Cardiac muscle cell (in vitro differentiated cells and primary cell): ENCODE data around the gene NOXO1. TPM values are rescaled to one million over a fixed set of nuclear protein-coding genes. Genes with fewer than 3 reads are reported as not detected.

Source experiments
- DNase-seq, 2 donors: peaks; one replicate each; pipeline versions ENCODE4 v3.0.0 to v3.0.0-alpha.2; 2010 to 2017; ENCODE audit warnings: low read depth in 1 of 2, low spot score in 1 of 2
- H3K27ac ChIP-seq: fragments of 200-600 bp; sonication (generic); 2 replicates; pipeline ENCODE4 v1.5.1; 2016
- H3K27me3 ChIP-seq: fragments of 200-600 bp; sonication (generic); 2 replicates; pipeline ENCODE4 v1.6.0; 2016; ENCODE audit warnings: control low read depth
- H3K36me3 ChIP-seq: fragments of 200-600 bp; sonication (generic); 2 replicates; pipeline ENCODE4 v1.5.1; 2016; ENCODE audit warnings: control low read depth
- H3K4me1 ChIP-seq: fragments of 200-600 bp; sonication (generic); 2 replicates; pipeline ENCODE4 v1.8.1; 2017; ENCODE audit warnings: low read depth, mild to moderate bottlenecking, mixed run types
- H3K4me3 ChIP-seq: fragments of 200-600 bp; sonication (generic); 2 replicates; pipeline ENCODE4 v1.5.1; 2016; ENCODE audit warnings: mild to moderate bottlenecking
- H3K9me3 ChIP-seq: fragments of 200-600 bp; sonication (generic); 2 replicates; pipeline ENCODE4 v1.5.1; 2017; ENCODE audit warnings: low read depth, mild to moderate bottlenecking, control low read depth
- polyA plus RNA-seq: library from polyadenylated mRNA; unstranded; fragments of >200 nt; fragmentation: Nextera tagmentation; extraction: Ambion mirVana; gene quantifications from 2 replicates; pipeline ENCODE4 v1.2.1, GENCODE V29; 2016
- total RNA-seq: library from RNA; depleted of rRNA; stranded (reverse); fragments of >200 nt; gene quantifications from 2 replicates; pipeline ENCODE4 v1.2.3, GENCODE V29; 2016
- TF ChIP-seq, protein P1 (sequence below): IDR thresholded peaks from 2 replicates; pipeline ENCODE4 v1.5.1; 2012; ENCODE audit warnings: low read depth, mild to moderate bottlenecking, low read length

Gene NOXO1
- total and polyA plus RNA-seq, 2 experiments from 2014 or later: 1.2 to 1.3 TPM

DNA sequence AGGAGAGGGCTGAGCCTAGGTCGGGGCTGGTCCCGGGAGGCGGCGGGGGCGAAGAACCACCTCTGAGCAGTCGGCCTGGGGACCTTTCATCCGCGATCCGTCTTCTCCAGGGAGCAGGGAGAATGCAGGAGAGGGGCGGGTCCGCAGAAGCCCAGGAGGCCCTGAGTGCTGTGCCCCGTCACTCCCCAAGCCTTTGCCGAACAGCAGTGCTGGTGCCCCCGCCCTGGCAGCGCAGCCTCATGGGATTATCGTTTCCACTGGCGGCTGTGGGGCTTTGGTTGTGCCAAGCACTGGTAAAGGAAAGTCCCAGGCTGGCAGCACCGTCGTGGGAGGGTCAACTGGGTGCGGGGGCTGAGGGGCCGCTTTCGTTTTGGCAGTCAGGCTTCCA, 8.8 kb downstream of the NOXO1 start:
- peaks cover 5% of the 10 kb centered on the region for H3K4me1 ChIP-seq
- no peak overlapping the region for H3K27ac ChIP-seq
- H3K36me3 ChIP-seq: peaks cover 15% of the 10 kb centered on the region
- no peaks in the 10 kb centered on the region for H3K27me3 ChIP-seq
- H3K4me3 ChIP-seq: peak overlapping the region; percentile 78
- TF ChIP-seq, protein P1, sequence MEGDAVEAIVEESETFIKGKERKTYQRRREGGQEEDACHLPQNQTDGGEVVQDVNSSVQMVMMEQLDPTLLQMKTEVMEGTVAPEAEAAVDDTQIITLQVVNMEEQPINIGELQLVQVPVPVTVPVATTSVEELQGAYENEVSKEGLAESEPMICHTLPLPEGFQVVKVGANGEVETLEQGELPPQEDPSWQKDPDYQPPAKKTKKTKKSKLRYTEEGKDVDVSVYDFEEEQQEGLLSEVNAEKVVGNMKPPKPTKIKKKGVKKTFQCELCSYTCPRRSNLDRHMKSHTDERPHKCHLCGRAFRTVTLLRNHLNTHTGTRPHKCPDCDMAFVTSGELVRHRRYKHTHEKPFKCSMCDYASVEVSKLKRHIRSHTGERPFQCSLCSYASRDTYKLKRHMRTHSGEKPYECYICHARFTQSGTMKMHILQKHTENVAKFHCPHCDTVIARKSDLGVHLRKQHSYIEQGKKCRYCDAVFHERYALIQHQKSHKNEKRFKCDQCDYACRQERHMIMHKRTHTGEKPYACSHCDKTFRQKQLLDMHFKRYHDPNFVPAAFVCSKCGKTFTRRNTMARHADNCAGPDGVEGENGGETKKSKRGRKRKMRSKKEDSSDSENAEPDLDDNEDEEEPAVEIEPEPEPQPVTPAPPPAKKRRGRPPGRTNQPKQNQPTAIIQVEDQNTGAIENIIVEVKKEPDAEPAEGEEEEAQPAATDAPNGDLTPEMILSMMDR: no peak
- H3K9me3 ChIP-seq: no peaks in the 10 kb centered on the region
- no peak for DNase-seq

DNA sequence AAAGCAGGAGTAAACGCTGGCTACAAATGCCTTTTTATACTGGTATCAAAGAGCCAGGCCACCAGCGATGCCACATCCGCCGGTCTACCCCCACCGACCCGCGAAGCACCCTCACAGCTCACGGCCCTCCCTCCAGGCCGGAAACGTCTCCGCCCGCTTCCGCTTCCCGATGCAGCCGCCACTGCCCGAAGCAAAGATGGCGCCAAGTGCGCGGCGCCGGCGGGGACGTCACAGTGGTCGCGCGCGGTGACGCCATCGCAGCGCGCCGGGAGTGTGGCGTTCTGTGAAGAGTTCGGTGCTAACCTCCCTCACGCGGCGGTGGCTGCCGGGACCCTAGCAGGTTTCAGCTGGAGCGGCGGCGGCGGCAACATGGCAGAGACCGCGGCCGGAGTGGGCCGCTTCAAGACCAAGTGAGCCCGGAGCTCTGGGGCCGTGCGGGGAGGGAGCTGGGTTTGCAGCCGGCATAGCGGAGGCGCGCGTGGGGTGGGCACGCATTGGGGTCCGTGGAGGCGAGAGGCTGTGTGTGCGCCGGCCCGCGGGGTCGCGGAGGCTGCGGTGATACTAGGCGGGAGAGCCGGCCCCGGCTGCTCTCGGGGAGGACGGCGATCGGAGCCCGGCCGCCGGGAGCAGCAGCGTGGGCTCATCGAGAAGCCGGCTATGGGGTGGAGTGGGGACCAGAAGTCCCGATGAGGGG, 9.3 kb downstream of the NOXO1 start, which contains the start of gene TBL3:
TBL3 (plus strand) TSS at position 258 of the 694 bp plus-strand sequence; CDS start at position 370, 112 bp downstream.
- TF ChIP-seq, protein P1: no peak
- no peaks in the 10 kb centered on the region for H3K27me3 ChIP-seq
- DNase-seq: peak; percentile 93 to 97
- no peaks in the 10 kb centered on the region for H3K9me3 ChIP-seq
- peak within 1 kb of the TSS; percentile 70 for H3K27ac ChIP-seq
- H3K4me1 ChIP-seq: peaks cover 5% of the 10 kb centered on the region
- peaks cover 11% of the 10 kb centered on the region for H3K36me3 ChIP-seq
- peak within 1 kb of the TSS; percentile 78 for H3K4me3 ChIP-seq

DNA sequence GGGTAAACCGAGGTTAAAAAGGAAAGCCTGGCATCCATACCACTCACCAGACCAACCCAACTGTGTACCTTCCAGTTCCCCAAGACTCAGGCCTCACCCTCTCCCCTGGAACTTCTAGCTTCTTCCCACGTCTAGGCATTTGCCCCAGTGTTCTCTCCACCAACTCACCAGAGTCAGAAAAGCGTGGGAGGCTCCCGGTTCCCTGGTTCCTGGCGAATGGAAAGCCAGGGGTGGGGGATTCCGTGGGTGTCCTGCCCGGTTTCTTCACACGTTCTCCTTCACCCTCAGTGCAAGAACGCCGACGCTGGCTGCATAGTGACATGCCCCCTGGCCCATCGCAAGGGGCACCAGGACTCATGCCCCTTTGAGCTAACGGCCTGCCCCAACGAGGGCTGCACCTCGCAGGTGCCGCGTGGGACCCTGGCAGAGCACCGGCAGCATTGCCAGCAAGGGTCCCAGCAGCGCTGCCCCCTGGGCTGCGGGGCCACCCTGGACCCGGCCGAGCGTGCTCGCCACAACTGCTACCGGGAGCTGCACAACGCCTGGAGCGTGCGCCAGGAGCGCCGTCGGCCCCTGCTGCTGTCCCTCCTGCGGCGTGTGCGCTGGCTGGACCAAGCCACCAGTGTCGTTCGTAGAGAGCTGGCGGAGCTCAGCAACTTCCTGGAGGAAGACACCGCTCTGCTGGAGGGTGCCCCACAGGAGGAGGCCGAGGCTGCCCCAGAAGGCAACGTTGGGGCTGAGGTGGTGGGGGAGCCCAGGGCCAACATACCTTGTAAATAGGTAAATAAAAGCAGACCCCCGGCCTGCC, 12.9 kb downstream of the NOXO1 start:
- Histone ChIP-seq H3K36me3 (no peaks in the 10 kb centered on the region), H3K9me3 (no peaks in the 10 kb centered on the region), H3K27me3 (no peaks in the 10 kb centered on the region), H3K4me3 (no peak overlapping the region), H3K27ac (no peak overlapping the region), H3K4me1 (peaks cover 13% of the 10 kb centered on the region)
- no peak for DNase-seq
- TF ChIP-seq, protein P1: no peak

DNA sequence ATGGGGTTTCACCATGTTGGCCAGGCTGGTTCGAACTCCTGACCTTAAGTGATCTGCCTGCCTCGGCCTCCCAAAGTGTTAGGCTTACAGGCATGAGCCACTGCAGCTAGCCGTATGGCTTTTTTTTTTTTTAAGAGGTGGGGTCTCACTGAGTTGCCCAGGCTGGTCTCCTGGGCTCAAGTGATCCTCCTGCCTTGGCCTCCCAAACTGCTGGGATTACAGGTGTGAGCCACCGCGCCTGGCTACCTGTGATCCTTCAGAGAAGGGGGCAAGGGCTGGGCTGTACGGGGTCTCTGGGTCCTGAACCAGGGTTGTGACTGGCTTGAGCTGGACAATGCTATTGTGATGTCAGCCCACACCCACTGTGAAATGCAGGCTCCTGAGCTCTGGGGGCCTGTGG, 14.8 kb downstream of the NOXO1 start, which contains the start of gene RNF151:
RNF151 (plus strand) TSS at position 397 of the 400 bp plus-strand sequence. CDS start 26 bp downstream, outside the sequence.
- H3K4me1 ChIP-seq: peaks cover 8% of the 10 kb centered on the region
- H3K27me3 ChIP-seq: no peaks in the 10 kb centered on the region
- DNase-seq: no peak
- H3K27ac ChIP-seq: no peak within 1 kb of the TSS
- peaks cover 16% of the 10 kb centered on the region for H3K36me3 ChIP-seq
- H3K9me3 ChIP-seq: no peaks in the 10 kb centered on the region
- TF ChIP-seq, protein P1: no peak
- H3K4me3 ChIP-seq: peak within 1 kb of the TSS; percentile 93

DNA sequence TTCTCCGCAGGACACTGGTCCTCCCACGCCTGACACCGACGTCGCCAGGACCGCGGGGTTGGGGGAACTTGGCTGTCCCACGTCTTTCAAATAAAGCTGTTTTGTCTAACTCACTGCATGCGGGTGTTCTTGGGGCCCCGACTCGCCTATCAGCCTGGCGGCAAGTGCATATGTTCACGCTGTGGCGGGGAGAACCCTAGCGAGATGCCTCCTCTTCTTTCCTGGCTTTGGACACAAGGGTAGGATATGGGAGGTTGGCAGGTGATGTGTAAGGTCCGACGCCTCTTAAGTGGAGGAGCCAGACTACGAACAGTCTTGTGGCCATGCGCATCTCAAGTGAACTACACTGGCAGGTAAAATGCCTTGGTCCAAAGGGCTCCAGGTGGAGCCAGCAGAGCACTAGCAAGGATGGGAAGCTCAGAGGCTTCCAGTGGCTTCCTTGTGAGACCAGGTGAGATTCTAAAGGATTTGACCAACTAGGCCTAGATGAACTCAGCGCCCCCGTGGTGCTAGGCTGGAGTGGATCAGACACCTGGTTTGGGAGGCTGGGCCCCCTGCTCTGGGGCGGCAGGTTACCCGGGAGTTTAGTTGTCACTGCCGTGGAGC, 15.8 kb downstream of the NOXO1 start:
- no peak for DNase-seq
- Histone ChIP-seq H3K4me3 (peak overlapping the region; percentile 93), H3K9me3 (no peaks in the 10 kb centered on the region), H3K27ac (peak overlapping the region; percentile 95), H3K4me1 (peaks cover 10% of the 10 kb centered on the region), H3K36me3 (peaks cover 21% of the 10 kb centered on the region), H3K27me3 (no peaks in the 10 kb centered on the region)
- TF ChIP-seq, protein P1: no peak
